Nephron (organoid): ENCODE data around the gene AP3S1.

Experiments used
- H3K27ac Mint-ChIP-seq, 3 experiments: 2 replicates each; pipeline ENCODE4 v1.8.0; 2020; ENCODE audit warnings: mixed read lengths in 3 of 3, mild to moderate bottlenecking in 2 of 3, moderate library complexity in 1 of 3
- H3K27me3 Mint-ChIP-seq: 2 replicates; pipeline ENCODE4 v1.8.0; 2021; ENCODE audit warnings: low read depth, mild to moderate bottlenecking, moderate library complexity, mixed read lengths
- H3K36me3 Mint-ChIP-seq: 2 replicates; pipeline ENCODE4 v1.8.0; 2020; ENCODE audit warnings: low read depth, mixed read lengths
- H3K4me1 Mint-ChIP-seq: 2 replicates; pipeline ENCODE4 v1.8.0; 2020; ENCODE audit warnings: mixed read lengths
- H3K4me3 Mint-ChIP-seq, 3 experiments: 2 replicates each; pipeline ENCODE4 v1.8.0; 2020; ENCODE audit warnings: mild to moderate bottlenecking in 3 of 3, mixed read lengths in 3 of 3, moderate library complexity in 2 of 3
- H3K9me3 Mint-ChIP-seq: 2 replicates; pipeline ENCODE4 v1.8.0; 2020; ENCODE audit warnings: mixed read lengths
- CTCF ChIP-seq, 3 experiments: fragments of 200-600 bp; sonication (generic); IDR thresholded peaks; one replicate each; pipeline ENCODE4 v1.5.0; 2021; ENCODE audit warnings: antibody characterized with exemption in 3 of 3; ENCODE audit not compliant: unreplicated experiment in 3 of 3

Gene AP3S1

DNA sequence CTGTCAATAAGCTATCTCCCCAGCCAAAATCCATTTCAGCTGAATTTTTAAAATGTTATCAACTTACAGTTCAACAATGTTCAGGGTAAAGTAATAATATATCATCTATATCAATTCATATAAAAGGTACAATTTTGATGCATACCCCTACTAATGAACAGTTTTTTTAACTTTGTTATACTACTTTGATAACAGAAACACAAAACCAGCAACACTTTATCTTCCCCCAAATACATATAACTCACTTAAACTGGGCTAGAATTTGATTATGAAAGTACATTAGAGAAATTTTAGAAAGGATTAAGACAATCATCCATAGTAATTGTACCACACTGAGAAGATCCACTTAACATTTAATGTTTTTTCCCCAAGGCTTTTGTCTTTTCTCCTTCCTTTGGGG lies 30.3 kb upstream of the AP3S1 start:
- Mint-ChIP-seq H3K27ac (peak overlapping the region; percentile 53 to 65 (median 57)), H3K36me3 (peaks cover 43% of the 10 kb centered on the region), H3K9me3 (no peaks in the 10 kb centered on the region), H3K4me1 (peaks cover 52% of the 10 kb centered on the region), H3K27me3 (peaks cover 20% of the 10 kb centered on the region), H3K4me3 (peak overlapping the region in 2 of 3 experiments; percentile 3 to 16)
- TF ChIP-seq CTCF (IDR thresholded peaks at IDR 0.05; ENCODE audit: unreplicated experiment in 3 of 3), result no peak

DNA sequence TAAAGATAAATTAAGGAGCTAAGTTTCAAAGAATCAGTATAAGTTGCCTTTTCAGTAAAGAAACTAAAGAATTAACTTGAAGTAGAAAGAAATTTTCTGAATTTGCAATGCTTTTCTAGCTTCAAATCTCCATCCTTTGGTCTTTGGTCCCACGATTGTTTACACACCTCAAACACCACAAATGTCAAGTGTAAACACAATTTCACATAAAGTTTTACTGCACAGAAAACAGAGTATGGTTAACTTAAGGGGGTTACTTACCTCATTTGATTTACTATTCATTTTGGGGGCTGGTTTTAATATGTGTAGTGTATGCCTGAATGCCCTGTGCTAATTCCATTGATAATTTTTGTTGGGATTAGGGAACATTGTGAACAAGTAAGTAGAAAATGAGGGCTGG lies 29.4 kb upstream of the AP3S1 start:
- H3K4me1 Mint-ChIP-seq, result peaks cover 50% of the 10 kb centered on the region
- no peaks in the 10 kb centered on the region for H3K9me3 Mint-ChIP-seq
- TF ChIP-seq CTCF (IDR thresholded peaks at IDR 0.05; ENCODE audit: unreplicated experiment in 3 of 3), result no peak
- H3K27me3 Mint-ChIP-seq, result peaks cover 21% of the 10 kb centered on the region
- H3K27ac Mint-ChIP-seq, result no peak overlapping the region
- H3K4me3 Mint-ChIP-seq, result peak overlapping the region in 1 of 3 experiments; percentile 54
- peaks cover 38% of the 10 kb centered on the region for H3K36me3 Mint-ChIP-seq

DNA sequence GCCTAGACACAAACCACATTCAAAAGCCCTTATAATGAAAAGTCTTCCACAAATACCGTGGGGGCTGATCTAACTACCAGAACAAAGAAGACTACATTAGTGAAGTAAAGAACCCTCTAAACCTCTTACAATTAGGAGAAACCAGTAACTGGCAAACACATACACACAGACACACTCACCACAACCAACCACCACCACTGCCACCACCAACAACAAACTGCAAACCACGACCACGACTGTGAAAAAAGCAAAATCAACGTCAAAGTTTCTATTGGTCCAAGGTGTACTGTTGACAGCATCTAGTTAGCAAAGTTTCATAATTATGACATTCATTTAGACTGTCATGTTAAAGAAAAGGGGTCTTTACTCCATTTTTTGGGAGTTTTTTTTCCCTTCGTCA lies 28.0 kb upstream of the AP3S1 start:
- H3K4me1 Mint-ChIP-seq, result peaks cover 52% of the 10 kb centered on the region
- no peaks in the 10 kb centered on the region for H3K9me3 Mint-ChIP-seq
- peak overlapping the region; percentile 88 to 96 (median 91) for H3K4me3 Mint-ChIP-seq
- peaks cover 26% of the 10 kb centered on the region for H3K36me3 Mint-ChIP-seq
- H3K27ac Mint-ChIP-seq, result peak overlapping the region in 2 of 3 experiments; percentile 5 to 49
- H3K27me3 Mint-ChIP-seq, result peaks cover 21% of the 10 kb centered on the region
- TF ChIP-seq CTCF (IDR thresholded peaks at IDR 0.05; ENCODE audit: unreplicated experiment in 3 of 3), result no peak

- Mint-ChIP-seq H3K9me3 (no peaks in the 10 kb centered on the region), H3K27ac (peak overlapping the region in 2 of 3 experiments; percentile 49 to 64), H3K4me1 (peaks cover 48% of the 10 kb centered on the region), H3K27me3 (peaks cover 21% of the 10 kb centered on the region), H3K36me3 (peaks cover 19% of the 10 kb centered on the region), H3K4me3 (peak overlapping the region; percentile 88 to 96 (median 91))
- no peak for TF ChIP-seq CTCF (IDR thresholded peaks at IDR 0.05; ENCODE audit: unreplicated experiment in 3 of 3)
Measured at GRCh38 chr5:115815006-115815692, 26.6 kb upstream of the AP3S1 start.

GRCh38 chr5:115815693-115816225 lies 26.0 kb upstream of the AP3S1 start:
- Mint-ChIP-seq H3K4me3 (peak overlapping the region; percentile 96), H3K27me3 (peaks cover 21% of the 10 kb centered on the region)

More at GRCh38 chr5:115815693-115816225, 26.0 kb upstream of the AP3S1 start:
- Mint-ChIP-seq H3K27ac (peak overlapping the region; percentile 98 to 99 (median 99)), H3K36me3 (peaks cover 19% of the 10 kb centered on the region), H3K4me1 (peaks cover 42% of the 10 kb centered on the region), H3K9me3 (no peaks in the 10 kb centered on the region)
- no peak for TF ChIP-seq CTCF (IDR thresholded peaks at IDR 0.05; ENCODE audit: unreplicated experiment in 3 of 3)
